SK-N-SH (cell line): ENCODE data around the gene HOXD13. TPM values are rescaled to one million over a fixed set of nuclear protein-coding genes. Genes with fewer than 3 reads are reported as not detected.
A peak's percentile ranks its signal among the peaks of the same experiment; 100 is the strongest.

Source experiments
- CTCF ChIA-PET: fragments of 300-600, 350-600 bp; formaldehyde crosslinking; extraction: SDS; loops from one replicate; lab custom pipeline; 2021; lab: Yijun Ruan, JAX
- POLR2A ChIA-PET: fragments of 350-600 bp; sonication (Branson Sonifier 250); formaldehyde crosslinking; extraction: SDS; loops from one replicate; lab custom pipeline; 2020; ENCODE audit warnings: antibody characterized with exemption, inconsistent platforms; lab: Yijun Ruan, JAX
- DNase-seq: peaks from one replicate; pipeline ENCODE4 v3.0.0; 2012
- H2AFZ ChIP-seq: fragments of 200-600 bp; sonication (generic); 2 replicates; pipeline ENCODE4 v1.8.1; 2016; ENCODE audit warnings: antibody characterized with exemption, mild to moderate bottlenecking, low read depth
- H3F3A ChIP-seq: fragments of 200-600 bp; sonication (generic); replicated peaks from 2 replicates; pipeline ENCODE3; 2016; ENCODE audit warnings: antibody characterized with exemption, mild to moderate bottlenecking; ENCODE audit not compliant: insufficient read depth
- H3K27ac ChIP-seq, 2 experiments: fragments of 200-500 bp in 1 of 2; fragments of 200-600 bp in 1 of 2; sonication (Bioruptor generic) in 1 of 2; sonication (generic), shearing (Covaris generic) in 1 of 2; 2 replicates each; pipeline versions ENCODE4 v1.5.1 to v1.6.1; 2014 to 2016; ENCODE audit warnings: low read depth in 2 of 2, inconsistent platforms in 1 of 2, low read length in 1 of 2, mild to moderate bottlenecking in 1 of 2, mixed read lengths in 1 of 2
- H3K27me3 ChIP-seq: fragments of 200-600 bp; sonication (generic), shearing (Covaris generic); 2 replicates; pipeline ENCODE4 v1.6.1; 2016; ENCODE audit warnings: mixed run types; ENCODE audit not compliant: insufficient read depth
- H3K36me3 ChIP-seq, 2 experiments: fragments of 200-500 bp in 1 of 2; fragments of 200-600 bp in 1 of 2; sonication (Bioruptor generic) in 1 of 2; sonication (generic) in 1 of 2; replicated peaks in 1 of 2; 2 replicates each; pipeline versions ENCODE3 to v1.5.1; 2014 to 2016; ENCODE audit warnings: low read length in 1 of 2, mild to moderate bottlenecking in 1 of 2; ENCODE audit not compliant: insufficient read depth in 2 of 2, control insufficient read depth in 1 of 2
- H3K4me1 ChIP-seq, 2 experiments: fragments of 200-500 bp in 1 of 2; fragments of 200-600 bp in 1 of 2; sonication (Bioruptor generic) in 1 of 2; sonication (generic), shearing (Covaris generic) in 1 of 2; 2 replicates each; pipeline versions ENCODE4 v1.5.1 to v1.6.1; 2014 to 2016; ENCODE audit warnings: low read depth in 1 of 2, low read length in 1 of 2, mixed run types in 1 of 2; ENCODE audit not compliant: insufficient read depth in 2 of 2, control insufficient read depth in 1 of 2
- H3K4me2 ChIP-seq: fragments of 200-600 bp; sonication (generic), shearing (Covaris generic); 2 replicates; pipeline ENCODE4 v1.6.1; 2017; ENCODE audit warnings: mixed run types
- H3K4me3 ChIP-seq, 2 experiments: fragments of 200-500 bp in 1 of 2; fragments of 200-600 bp in 1 of 2; sonication (Bioruptor generic) in 1 of 2; sonication (generic), shearing (Covaris generic) in 1 of 2; 2 replicates each; pipeline versions ENCODE4 v1.5.1 to v1.8.1; 2014 to 2016; ENCODE audit warnings: low read depth in 2 of 2, inconsistent platforms in 1 of 2, low read length in 1 of 2, mild to moderate bottlenecking in 1 of 2, mixed read lengths in 1 of 2, moderate library complexity in 1 of 2
- H3K79me2 ChIP-seq: fragments of 200-600 bp; sonication (generic); 2 replicates; pipeline ENCODE4 v1.8.1; 2017; ENCODE audit warnings: mild to moderate bottlenecking; ENCODE audit not compliant: insufficient read depth
- H3K9ac ChIP-seq: fragments of 200-600 bp; sonication (generic); 2 replicates; pipeline ENCODE4 v1.6.1; 2017; ENCODE audit warnings: mixed run types
- H3K9me2 ChIP-seq: fragments of 200-600 bp; sonication (generic); 2 replicates; pipeline ENCODE4 v1.6.1; 2017; ENCODE audit warnings: mixed run types
- H3K9me3 ChIP-seq: fragments of 200-600 bp; sonication (generic); 2 replicates; pipeline ENCODE4 v1.6.1; 2017; ENCODE audit warnings: mixed run types, mild to moderate bottlenecking, moderate library complexity
- H4K20me1 ChIP-seq: fragments of 200-600 bp; sonication (generic); 2 replicates; pipeline ENCODE4 v1.6.1; 2017; ENCODE audit warnings: mild to moderate bottlenecking, mixed run types; ENCODE audit not compliant: insufficient read depth
- EP300 ChIP-seq, 2 experiments: IDR thresholded peaks; 2 replicates each; pipeline versions ENCODE4 v1.4.0 to v1.6.1; 2012; ENCODE audit warnings: borderline replicate concordance in 1 of 2, low read depth in 1 of 2, low read length in 1 of 2
- FOSL2 ChIP-seq: IDR thresholded peaks from 2 replicates; pipeline ENCODE4 v1.4.0; 2012; ENCODE audit warnings: low read depth, mild to moderate bottlenecking, moderate library complexity, borderline replicate concordance
- FOXM1 ChIP-seq: IDR thresholded peaks from 2 replicates; pipeline ENCODE4 v1.4.0; 2012; ENCODE audit warnings: low read depth, mild to moderate bottlenecking
- GABPA ChIP-seq: IDR thresholded peaks from 2 replicates; pipeline ENCODE4 v1.4.0; 2012; ENCODE audit warnings: low read depth, mild to moderate bottlenecking
- GATA2 ChIP-seq: sonication (generic); formaldehyde crosslinking; IDR thresholded peaks from 2 replicates; pipeline ENCODE4 v1.5.0; 2020; ENCODE audit warnings: mild to moderate bottlenecking, missing genetic modification reagents
- MEF2A ChIP-seq: IDR thresholded peaks from 2 replicates; pipeline ENCODE4 v1.4.0; 2012; ENCODE audit warnings: low read depth, borderline replicate concordance
- MXI1 ChIP-seq: IDR thresholded peaks from 2 replicates; pipeline ENCODE4 v1.6.1; 2012; ENCODE audit warnings: mild to moderate bottlenecking, low read depth, low read length, improper control_type of control experiment
- NFIC ChIP-seq: IDR thresholded peaks from 2 replicates; pipeline ENCODE4 v1.4.0; 2012; ENCODE audit warnings: borderline replicate concordance
- NRF1 ChIP-seq: IDR thresholded peaks from 2 replicates; pipeline ENCODE4 v1.6.1; 2012; ENCODE audit warnings: low read depth, mild to moderate bottlenecking, low read length
- POLR2AphosphoS5 ChIP-seq: IDR thresholded peaks from 2 replicates; pipeline ENCODE4 v1.6.1; 2012; ENCODE audit warnings: low read depth, low read length
- RAD21 ChIP-seq: IDR thresholded peaks from 2 replicates; pipeline ENCODE4 v1.6.1; 2012; ENCODE audit warnings: mild to moderate bottlenecking, low read length
- REST ChIP-seq: IDR thresholded peaks from 2 replicates; pipeline ENCODE4 v1.6.1; 2012; ENCODE audit warnings: mild to moderate bottlenecking, low read depth, low read length, moderate library complexity
- RFX5 ChIP-seq: IDR thresholded peaks from 2 replicates; pipeline ENCODE4 v1.6.1; 2012; ENCODE audit warnings: mild to moderate bottlenecking, improper control_type of control experiment, low read length
- RXRA ChIP-seq: IDR thresholded peaks from 2 replicates; pipeline ENCODE4 v1.4.0; 2012; ENCODE audit warnings: low read depth, mild to moderate bottlenecking, borderline replicate concordance
- SIN3A ChIP-seq: IDR thresholded peaks from 2 replicates; pipeline ENCODE4 v1.6.1; 2012; ENCODE audit warnings: low read depth, mild to moderate bottlenecking, low read length, moderate library complexity, borderline replicate concordance
- SMC3 ChIP-seq: IDR thresholded peaks from 2 replicates; pipeline ENCODE4 v1.6.1; 2012; ENCODE audit warnings: low read depth, low read length, improper control_type of control experiment
- TAF1 ChIP-seq: IDR thresholded peaks from 2 replicates; pipeline ENCODE4 v1.6.1; 2012; ENCODE audit warnings: low read depth, mild to moderate bottlenecking, low read length, moderate library complexity, borderline replicate concordance
- TCF12 ChIP-seq: IDR thresholded peaks from 2 replicates; pipeline ENCODE4 v1.4.0; 2012
- USF1 ChIP-seq: IDR thresholded peaks from 2 replicates; pipeline ENCODE4 v1.4.0; 2012; ENCODE audit warnings: low read depth, borderline replicate concordance
- YY1 ChIP-seq: IDR thresholded peaks from 2 replicates; pipeline ENCODE4 v1.4.0; 2012; ENCODE audit warnings: low read depth, mild to moderate bottlenecking
- WGBS: methylation state at CpG from one replicate; pipeline ENCODE4 v1.1.6; 2017; ENCODE audit warnings: low lambda C conversion rate; 5-methylcytosine and 5-hydroxymethylcytosine counted together
- polyA plus RNA-seq, 3 experiments: library from polyadenylated mRNA; depleted of rRNA; stranded (reverse); fragments of >200 nt; gene quantifications; 2 replicates each; pipeline ENCODE4 v1.2.3, GENCODE V29; 2012

Gene HOXD13
- polyA plus RNA-seq, 1 of the 3 experiments (the other 2 are of a cell fraction) = not detected

- Histone ChIP-seq H4K20me1 (no peaks in the 10 kb centered on the region), H3K27me3 (peaks cover 73% of the 10 kb centered on the region), H3K9ac (no peak overlapping the region), H3K36me3 (no peaks in the 10 kb centered on the region), H2AFZ (no peak overlapping the region), H3K9me2 (no peaks in the 10 kb centered on the region), H3K9me3 (no peaks in the 10 kb centered on the region), H3K4me2 (no peak overlapping the region), H3K79me2 (no peaks in the 10 kb centered on the region), H3K27ac (no peak overlapping the region), H3K4me3 (no peak overlapping the region), H3K4me1 (peaks cover 0 to 5% of the 10 kb centered on the region in 2 experiments; a peak in 2 of 4 replicates), H3F3A (peaks cover 3% of the 10 kb centered on the region)
- 87% methylated on average over 4 of the region's 4 CpGs for WGBS
- ChIA-PET POLR2A (no interaction called here), CTCF (interaction anchor here (0.5 to 17.7 kb wide), 14 partner anchors 15 to 1639 kb away, joined by 3 to 264 read pairs (median 5); partner anchors contain the start of genes HOXD12, HOXD13 and HOXD9)
- DNase-seq = no peak
- TF ChIP-seq SIN3A (no peak), FOXM1 (no peak), SMC3 (no peak), USF1 (no peak), RFX5 (no peak), TAF1 (no peak), RAD21 (no peak), FOSL2 (no peak)
Measured at GRCh38 chr2:176109946-176110345, 17.4 kb downstream of the HOXD13 start.

GRCh38 chr2:176110415-176111308 is 18.1 kb downstream of the HOXD13 start:
- Histone ChIP-seq H3K4me1 (peaks cover 0 to 4% of the 10 kb centered on the region in 2 experiments; a peak in 2 of 4 replicates), H3K27me3 (peaks cover 70% of the 10 kb centered on the region), H3K36me3 (no peaks in the 10 kb centered on the region), H2AFZ (no peak overlapping the region), H3K9me3 (no peaks in the 10 kb centered on the region), H3K79me2 (no peaks in the 10 kb centered on the region), H3F3A (peaks cover 3% of the 10 kb centered on the region), H3K4me2 (peak overlapping the region; percentile 39), H4K20me1 (no peaks in the 10 kb centered on the region), H3K27ac (no peak overlapping the region), H3K9ac (no peak overlapping the region), H3K9me2 (no peaks in the 10 kb centered on the region), H3K4me3 (peak overlapping the region in 1 of 2 experiments; percentile 19; a peak in 1 of 4 replicates)
- 41% methylated on average over 7 of the region's 7 CpGs for WGBS
- TF ChIP-seq RAD21 (no peak), GABPA (no peak), POLR2AphosphoS5 (no peak), REST (no peak), YY1 (no peak), RXRA (no peak), TAF1 (no peak), SMC3 (no peak), MXI1 (no peak), NFIC (no peak), FOXM1 (no peak), TCF12 (no peak), RFX5 (no peak), NRF1 (no peak), GATA2 (CRISPR knock-in tag) (no peak), MEF2A (no peak), EP300 (IDR thresholded peaks at IDR 0.05; ENCODE audit: borderline replicate concordance in 1 of 2, low read depth in 1 of 2, low read length in 1 of 2) (no peak), USF1 (no peak)
- CTCF ChIA-PET = interaction anchor here (0.5 to 17.7 kb wide), 43 partner anchors 8 to 1638 kb away, joined by 3 to 264 read pairs (median 4); partner anchors contain the start of genes EVX2, HOXD12, HOXD13 and HOXD9
- no peak for DNase-seq
- POLR2A ChIA-PET = interaction anchor here (0.7 to 1.1 kb wide), 2 partner anchors 26 to 527 kb away, joined by 3 to 4 read pairs; no protein-coding TSS in a partner anchor
